Thyroid gland (tissue), 4 donors: Measurements from ENCODE around the gene OXTR.

Source experiments
- POLR2A ChIP-seq, 2 donors: fragments of 450-650 bp; IDR thresholded peaks; one replicate each; pipeline ENCODE4 v1.6.1; 2017; ENCODE audit warnings: antibody characterized with exemption in 2 of 2, mild to moderate bottlenecking in 2 of 2, moderate library complexity in 1 of 2
- TF ChIP-seq, protein P1 (sequence below), 6 experiments: fragments of 200-600 bp in 3 of 6; fragments of 450-650 bp in 3 of 6; sonication (generic) in 3 of 6; IDR thresholded peaks; one replicate each; pipeline ENCODE4 v1.5.1; 2016 to 2019; ENCODE audit warnings: antibody characterized with exemption in 6 of 6, mild to moderate bottlenecking in 2 of 6, inconsistent platforms in 1 of 6, moderate library complexity in 1 of 6

DNA sequence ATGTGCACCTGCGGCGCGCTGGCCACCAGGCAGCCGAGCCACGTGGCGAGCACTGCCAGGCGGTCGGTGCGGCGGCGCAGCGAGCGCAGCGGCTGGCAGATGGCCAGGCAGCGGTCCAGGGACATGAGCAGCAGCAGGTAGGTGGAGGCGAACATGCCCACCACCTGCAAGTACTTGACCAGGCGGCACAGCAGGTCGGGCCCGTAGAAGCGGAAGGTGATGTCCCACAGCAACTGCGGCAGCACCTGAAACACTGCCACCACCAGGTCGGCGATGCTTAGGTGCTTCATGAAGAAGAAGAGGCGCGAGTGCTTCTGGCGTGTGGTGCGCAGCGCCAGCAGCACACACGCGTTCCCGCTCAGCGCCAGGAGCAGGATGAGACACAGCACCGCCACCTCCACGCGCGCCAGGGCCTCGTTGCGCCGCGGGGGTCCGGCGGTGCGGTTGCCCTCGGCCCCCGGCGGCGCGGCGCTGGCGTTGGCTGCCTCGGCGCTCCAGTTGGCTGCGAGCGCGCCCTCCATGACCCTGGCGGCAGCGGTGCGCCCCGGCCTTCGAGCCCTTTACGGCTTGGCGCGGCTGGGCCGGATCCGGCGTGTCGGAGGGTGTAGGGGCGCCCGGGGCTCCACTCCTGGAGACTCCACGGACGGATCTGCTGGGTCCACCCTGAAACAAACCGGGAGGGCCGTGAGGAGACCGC, 1.6 kb downstream of the OXTR start:
- TF ChIP-seq, protein P1, sequence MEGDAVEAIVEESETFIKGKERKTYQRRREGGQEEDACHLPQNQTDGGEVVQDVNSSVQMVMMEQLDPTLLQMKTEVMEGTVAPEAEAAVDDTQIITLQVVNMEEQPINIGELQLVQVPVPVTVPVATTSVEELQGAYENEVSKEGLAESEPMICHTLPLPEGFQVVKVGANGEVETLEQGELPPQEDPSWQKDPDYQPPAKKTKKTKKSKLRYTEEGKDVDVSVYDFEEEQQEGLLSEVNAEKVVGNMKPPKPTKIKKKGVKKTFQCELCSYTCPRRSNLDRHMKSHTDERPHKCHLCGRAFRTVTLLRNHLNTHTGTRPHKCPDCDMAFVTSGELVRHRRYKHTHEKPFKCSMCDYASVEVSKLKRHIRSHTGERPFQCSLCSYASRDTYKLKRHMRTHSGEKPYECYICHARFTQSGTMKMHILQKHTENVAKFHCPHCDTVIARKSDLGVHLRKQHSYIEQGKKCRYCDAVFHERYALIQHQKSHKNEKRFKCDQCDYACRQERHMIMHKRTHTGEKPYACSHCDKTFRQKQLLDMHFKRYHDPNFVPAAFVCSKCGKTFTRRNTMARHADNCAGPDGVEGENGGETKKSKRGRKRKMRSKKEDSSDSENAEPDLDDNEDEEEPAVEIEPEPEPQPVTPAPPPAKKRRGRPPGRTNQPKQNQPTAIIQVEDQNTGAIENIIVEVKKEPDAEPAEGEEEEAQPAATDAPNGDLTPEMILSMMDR (IDR thresholded peaks at IDR 0.05): no peak
- TF ChIP-seq POLR2A (IDR thresholded peaks at IDR 0.05): no peak
